ENCODE results near the gene MTMR3. TPM values are rescaled to one million over a fixed set of nuclear protein-coding genes. Genes with fewer than 3 reads are reported as not detected.

MTMR3 gene
- total and polyA plus RNA-seq, 2 of the 8 experiments (the other 6 are each of a cell fraction or from before 2014, with no cell fraction given): 16.9 to 18.5 TPM

GRCh38 chr22:30008401-30008800 lies 125.4 kb downstream of the MTMR3 start (continued):
- TF ChIP-seq CHD7 (IDR thresholded peaks at IDR 0.05; ENCODE audit: insufficient replicate concordance, low read length) (no peak), JUND (IDR thresholded peaks at IDR 0.05; ENCODE audit: low read length) (no peak), EP300 (IDR thresholded peaks at IDR 0.05; ENCODE audit: borderline replicate concordance in 1 of 2, low read depth in 2 of 2, low read length in 2 of 2) (no peak), E2F6 (IDR thresholded peaks at IDR 0.05) (no peak), CHD2 (IDR thresholded peaks at IDR 0.05; ENCODE audit: low read length) (no peak), ASH2L (IDR thresholded peaks at IDR 0.05; ENCODE audit: low read length) (no peak), KDM4A (IDR thresholded peaks at IDR 0.05; ENCODE audit: low read depth, low read length, severe bottlenecking) (no peak), CTBP2 (IDR thresholded peaks at IDR 0.05; ENCODE audit: borderline replicate concordance, insufficient read depth, insufficient read length, low read length) (no peak), PHF8 (conservative IDR thresholded peaks at IDR 0.05; ENCODE audit: low read depth, low read length) (no peak), GABPA (IDR thresholded peaks at IDR 0.05; ENCODE audit: borderline replicate concordance, insufficient read depth, low read length) (no peak)
